Mucosa of rectum (tissue), 2 donors: ENCODE measurements around the gene INPP5B.
"Not testable (repeated sequence)": the region's sequence is repeated elsewhere in the genome, so short reads cannot be mapped to it uniquely, and the experiment has no call there.

Experiments
- H3K27ac ChIP-seq, 2 donors: one replicate each; pipeline ENCODE4 v1.7.0; 2013; ENCODE audit warnings: inconsistent platforms in 2 of 2, low read depth in 2 of 2, low read length in 2 of 2
- H3K27me3 ChIP-seq, 2 donors: one replicate each; pipeline ENCODE4 v1.7.0; 2013; ENCODE audit warnings: low read length in 2 of 2; ENCODE audit not compliant: control insufficient read depth in 2 of 2, insufficient read depth in 2 of 2
- H3K36me3 ChIP-seq, 2 donors: one replicate each; pipeline ENCODE4 v1.7.0; 2013; ENCODE audit warnings: low read length in 2 of 2; ENCODE audit not compliant: control insufficient read depth in 2 of 2, insufficient read depth in 2 of 2
- H3K4me1 ChIP-seq, 2 donors: one replicate each; pipeline ENCODE4 v1.7.0; 2013; ENCODE audit warnings: low read length in 2 of 2, mild to moderate bottlenecking in 1 of 2; ENCODE audit not compliant: control insufficient read depth in 2 of 2, insufficient read depth in 2 of 2
- H3K4me3 ChIP-seq, 2 donors: one replicate each; pipeline ENCODE4 v1.7.0; 2013; ENCODE audit warnings: low read length in 2 of 2
- H3K9ac ChIP-seq, 2 donors: one replicate each; pipeline ENCODE4 v1.7.0; 2013; ENCODE audit warnings: low read length in 2 of 2, low read depth in 1 of 2, mild to moderate bottlenecking in 1 of 2
- H3K9me3 ChIP-seq, 2 donors: one replicate each; pipeline ENCODE4 v1.7.0; 2013; ENCODE audit warnings: low read length in 2 of 2; ENCODE audit not compliant: control insufficient read depth in 2 of 2
- donor health status: healthy.
- donor health status: Normal muscosa, but diverticular disease.

The INPP5B gene

DNA sequence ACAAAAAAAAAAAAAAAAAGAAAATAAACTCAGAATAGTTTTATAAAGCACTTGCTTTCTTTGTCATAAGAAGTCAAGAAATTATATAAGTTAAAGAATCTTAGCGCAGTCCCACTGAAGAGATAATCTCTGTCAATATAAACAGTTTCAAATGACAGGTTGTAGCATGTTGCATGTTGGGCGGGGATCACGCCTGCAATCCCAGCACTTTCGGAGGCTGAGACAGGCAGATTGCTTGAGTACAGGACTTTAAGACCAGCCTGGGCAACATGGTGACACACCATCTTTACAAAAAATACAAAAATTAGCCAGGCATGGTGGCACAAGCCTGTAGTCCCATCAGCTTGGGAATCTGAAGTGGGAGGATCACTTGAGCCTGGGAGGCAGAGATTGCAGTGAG lies 18.4 kb upstream of the INPP5B start:
- H3K36me3 ChIP-seq: peaks cover 27 to 40% of the 10 kb centered on the region in 2 donors

DNA sequence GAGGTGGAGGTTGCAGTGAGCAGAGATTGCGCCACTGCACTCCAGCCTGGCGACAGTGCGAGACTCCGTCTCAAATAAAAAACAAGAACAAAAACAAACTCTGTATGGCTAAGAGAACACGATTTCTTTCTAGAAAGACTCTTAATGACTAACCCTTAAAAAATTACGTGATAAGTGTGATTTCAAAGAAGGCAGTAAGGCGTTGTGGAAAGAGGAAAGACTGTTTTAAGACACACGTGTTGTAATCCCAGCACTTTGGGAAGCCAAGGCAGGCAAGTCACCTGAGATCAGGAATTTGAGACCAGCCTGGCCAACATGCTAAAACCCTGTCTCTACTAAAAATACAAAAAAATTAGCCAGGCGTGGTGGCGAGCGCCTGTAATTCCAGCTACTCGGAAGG lies 17.3 kb upstream of the INPP5B start:
- not testable (repeated sequence) for H3K4me1 ChIP-seq, H3K27ac ChIP-seq, H3K9me3 ChIP-seq, H3K4me3 ChIP-seq, H3K9ac ChIP-seq, H3K27me3 ChIP-seq
- H3K36me3 ChIP-seq: peaks cover 30 to 40% of the 10 kb centered on the region in 2 donors

More for the DNA sequence above, 18.4 kb upstream of the INPP5B start:
- Histone ChIP-seq H3K9ac (no peak overlapping the region), H3K9me3 (no peaks in the 10 kb centered on the region), H3K4me1 (no peaks in the 10 kb centered on the region), H3K4me3 (no peak overlapping the region), H3K27ac (no peak overlapping the region), H3K27me3 (no peaks in the 10 kb centered on the region)

DNA sequence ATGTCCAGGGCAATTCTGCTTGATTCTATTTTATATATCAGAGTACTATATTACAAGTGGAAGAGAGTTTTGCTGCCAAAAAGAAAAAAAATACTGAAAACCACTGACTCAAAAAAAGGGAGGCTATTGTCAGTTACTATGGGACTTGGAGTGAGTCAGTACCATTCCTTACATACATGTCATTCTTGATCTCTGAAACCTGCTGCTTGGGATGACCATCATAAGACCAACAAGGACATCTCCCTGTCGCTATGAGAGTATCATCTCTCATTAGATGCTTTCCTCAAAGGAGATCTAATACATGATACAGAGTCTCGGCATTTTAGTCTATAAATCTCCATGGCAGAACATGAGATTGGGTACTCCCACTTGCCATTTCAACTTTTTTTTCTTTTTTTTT lies 11.8 kb upstream of the INPP5B start:
- Histone ChIP-seq H3K36me3 (peaks cover 31 to 33% of the 10 kb centered on the region in 2 donors), H3K9me3 (no peaks in the 10 kb centered on the region), H3K27me3 (no peaks in the 10 kb centered on the region), H3K4me3 (no peak overlapping the region), H3K4me1 (no peaks in the 10 kb centered on the region), H3K9ac (no peak overlapping the region), H3K27ac (no peak overlapping the region)

DNA sequence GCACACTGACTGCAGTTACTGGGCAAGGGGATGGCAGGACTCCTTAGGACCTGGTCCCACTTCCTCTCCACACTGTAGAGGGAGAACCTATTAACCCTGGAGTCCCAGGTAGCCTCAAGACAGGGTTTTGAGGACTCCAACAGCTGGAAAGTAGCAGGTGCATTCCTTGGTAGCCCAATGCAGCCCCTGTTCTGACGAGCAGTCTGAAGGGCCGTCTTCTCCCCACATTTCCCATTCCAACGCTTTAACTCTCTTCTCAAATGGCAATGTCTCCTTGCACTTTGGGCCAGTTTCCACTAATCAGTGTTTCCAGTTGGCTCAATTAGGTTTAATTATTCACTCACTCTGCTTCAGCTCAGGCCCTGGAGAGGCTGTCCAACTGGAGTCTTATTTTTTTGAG lies 8.8 kb upstream of the INPP5B start:
- H3K27ac ChIP-seq: no peak overlapping the region
- H3K36me3 ChIP-seq: peaks cover 28 to 31% of the 10 kb centered on the region in 2 donors
- H3K9me3 ChIP-seq: no peaks in the 10 kb centered on the region
- no peaks in the 10 kb centered on the region for H3K4me1 ChIP-seq
- H3K9ac ChIP-seq: no peak overlapping the region
- H3K4me3 ChIP-seq: no peak overlapping the region
- no peaks in the 10 kb centered on the region for H3K27me3 ChIP-seq

DNA sequence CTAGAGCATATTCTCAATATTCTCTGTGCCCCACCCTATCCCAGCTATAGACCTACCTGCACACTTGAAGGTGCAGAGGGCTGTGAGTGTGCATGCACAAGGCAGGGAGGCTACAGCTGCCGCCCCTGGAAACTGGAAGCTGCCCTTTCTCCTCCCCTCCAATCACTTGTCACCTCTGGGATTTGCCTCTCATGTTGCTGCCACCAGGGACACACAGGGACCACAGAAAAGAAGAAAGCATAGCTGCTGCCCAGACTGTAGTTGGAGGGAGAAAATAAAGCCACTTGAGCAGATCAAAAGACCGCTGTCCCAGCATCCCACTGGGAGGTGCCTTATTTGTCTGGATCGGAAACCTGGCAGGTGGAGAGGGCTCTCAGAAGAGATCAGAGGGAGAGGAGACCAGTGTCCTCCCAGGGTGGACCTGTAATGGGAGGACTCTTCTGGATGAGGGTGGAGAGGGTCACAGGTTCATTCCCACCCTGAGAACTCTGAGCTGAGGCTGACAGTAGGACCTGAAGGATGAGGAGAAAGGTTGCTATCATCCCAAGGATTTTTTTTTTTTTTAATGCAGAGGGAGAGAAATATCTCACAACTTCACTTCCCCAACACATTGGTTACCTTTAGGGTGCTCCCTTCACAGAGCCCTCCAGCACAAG lies 7.6 kb upstream of the INPP5B start:
- no peaks in the 10 kb centered on the region for H3K9me3 ChIP-seq
- no peaks in the 10 kb centered on the region for H3K27me3 ChIP-seq
- H3K27ac ChIP-seq: no peak overlapping the region
- no peak overlapping the region for H3K4me3 ChIP-seq
- H3K9ac ChIP-seq: no peak overlapping the region
- peaks cover 21 to 25% of the 10 kb centered on the region in 2 donors for H3K36me3 ChIP-seq
- no peaks in the 10 kb centered on the region for H3K4me1 ChIP-seq

DNA sequence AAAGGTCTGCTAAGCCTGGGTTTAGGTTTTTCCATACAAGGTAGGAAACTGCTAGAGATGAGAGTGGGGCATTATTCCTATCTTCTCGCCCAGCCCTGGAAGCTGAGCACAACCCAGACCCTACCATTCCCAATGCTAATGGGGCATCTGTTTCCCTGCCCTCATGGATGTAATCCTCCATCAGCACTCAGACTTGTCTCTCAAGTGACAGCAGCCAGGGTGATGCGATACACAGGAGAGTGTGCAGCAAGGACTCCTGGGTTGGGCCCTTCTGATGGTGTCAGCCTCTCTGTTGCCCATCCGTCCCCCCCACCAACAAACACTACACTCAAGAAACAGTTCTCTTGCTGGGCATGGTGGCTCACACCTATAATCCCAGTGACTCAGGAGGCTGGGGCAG lies 5.9 kb upstream of the INPP5B start:
- no peak overlapping the region for H3K9ac ChIP-seq
- no peaks in the 10 kb centered on the region for H3K4me1 ChIP-seq
- H3K27ac ChIP-seq: no peak overlapping the region
- H3K4me3 ChIP-seq: no peak overlapping the region
- H3K9me3 ChIP-seq: no peaks in the 10 kb centered on the region
- H3K27me3 ChIP-seq: no peaks in the 10 kb centered on the region
- peaks cover 4 to 8% of the 10 kb centered on the region in 2 donors for H3K36me3 ChIP-seq

DNA sequence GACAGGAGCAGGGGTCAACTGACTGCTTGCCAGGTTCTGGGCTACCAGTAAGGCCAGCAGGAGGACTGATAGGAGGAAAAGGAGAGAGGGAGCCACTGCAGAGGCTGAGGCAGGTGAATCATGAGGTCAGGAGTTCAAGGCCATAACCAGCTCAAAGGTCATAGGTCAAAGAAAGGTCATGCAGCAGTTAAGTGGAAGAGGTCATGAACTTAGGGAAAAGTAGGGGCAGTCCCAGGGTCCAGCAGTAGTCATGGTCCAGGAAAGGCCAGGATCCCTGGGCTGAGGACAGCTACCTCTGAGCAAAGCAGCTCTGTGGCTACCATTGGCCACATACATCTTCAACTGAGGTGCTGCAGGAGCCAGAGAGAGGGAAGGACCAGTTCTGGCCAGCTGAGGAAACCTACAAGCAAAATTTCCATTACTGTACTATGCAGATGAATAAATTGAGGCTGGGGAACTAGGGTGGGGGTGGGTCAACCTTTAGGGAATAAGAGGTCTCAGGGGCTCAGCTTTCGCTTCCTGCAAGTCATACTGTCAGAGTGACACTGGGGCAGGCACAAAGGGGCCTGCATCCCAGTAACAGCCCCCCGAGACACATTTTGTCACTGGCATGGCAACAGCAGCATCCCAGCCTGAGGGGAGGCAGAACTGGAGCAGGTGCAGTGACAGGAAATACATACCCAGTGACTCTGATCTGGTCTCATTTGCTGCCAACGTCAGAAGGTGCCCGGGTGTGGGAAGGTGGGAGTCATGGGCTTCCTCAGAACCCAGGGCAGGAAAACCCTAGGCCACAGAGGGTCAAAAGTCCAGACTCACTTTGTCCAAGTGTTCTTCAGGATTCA lies 5.2 kb upstream of the INPP5B start:
- no peaks in the 10 kb centered on the region for H3K27me3 ChIP-seq
- peaks cover 0 to 1% of the 10 kb centered on the region in 2 donors for H3K36me3 ChIP-seq
- H3K4me3 ChIP-seq: no peak overlapping the region
- H3K9me3 ChIP-seq: no peaks in the 10 kb centered on the region
- H3K27ac ChIP-seq: no peak overlapping the region
- H3K4me1 ChIP-seq: peaks cover 5 to 6% of the 10 kb centered on the region in 2 donors
- no peak overlapping the region for H3K9ac ChIP-seq

DNA sequence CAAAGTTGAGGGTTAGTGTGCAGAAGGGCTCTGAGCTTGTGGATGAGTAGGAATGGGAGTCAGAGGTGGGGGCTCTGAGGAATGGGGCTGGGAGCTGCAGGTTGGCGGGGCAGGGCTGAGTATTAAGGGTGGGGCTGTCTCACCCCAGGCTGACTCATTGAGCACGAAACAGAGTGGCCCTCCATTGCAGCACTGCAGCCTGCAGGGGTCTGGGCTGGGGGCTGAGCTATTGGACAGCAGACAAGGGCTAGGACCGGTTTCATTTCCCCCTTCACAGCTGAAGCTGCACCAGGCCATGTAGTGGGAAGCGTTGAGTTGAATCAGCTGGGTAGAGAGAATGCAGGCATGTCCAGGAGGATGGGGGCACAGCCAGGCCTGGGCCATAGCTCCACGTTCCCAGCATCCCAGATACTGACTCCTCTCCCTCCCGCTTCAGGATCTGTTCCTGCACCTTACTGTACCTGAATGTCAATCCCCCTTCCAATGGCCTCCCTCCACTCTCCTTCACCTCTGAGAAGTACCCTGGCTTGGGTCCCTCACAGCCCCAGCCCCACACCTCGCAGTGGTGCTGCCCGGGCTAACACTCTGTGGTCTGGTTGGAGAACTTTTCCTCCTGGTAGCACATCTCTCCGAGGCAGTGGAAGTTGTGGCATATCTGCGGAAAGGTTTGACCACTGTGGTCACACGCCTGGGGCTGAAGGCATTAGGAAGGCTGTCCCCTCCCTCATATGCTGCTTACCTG lies 4.4 kb upstream of the INPP5B start:
- no peak overlapping the region for H3K9ac ChIP-seq
- H3K4me3 ChIP-seq: no peak overlapping the region
- H3K4me1 ChIP-seq: peaks cover 5 to 13% of the 10 kb centered on the region in 2 donors
- no peaks in the 10 kb centered on the region for H3K9me3 ChIP-seq
- H3K36me3 ChIP-seq: no peaks in the 10 kb centered on the region
- H3K27me3 ChIP-seq: no peaks in the 10 kb centered on the region
- H3K27ac ChIP-seq: no peak overlapping the region

DNA sequence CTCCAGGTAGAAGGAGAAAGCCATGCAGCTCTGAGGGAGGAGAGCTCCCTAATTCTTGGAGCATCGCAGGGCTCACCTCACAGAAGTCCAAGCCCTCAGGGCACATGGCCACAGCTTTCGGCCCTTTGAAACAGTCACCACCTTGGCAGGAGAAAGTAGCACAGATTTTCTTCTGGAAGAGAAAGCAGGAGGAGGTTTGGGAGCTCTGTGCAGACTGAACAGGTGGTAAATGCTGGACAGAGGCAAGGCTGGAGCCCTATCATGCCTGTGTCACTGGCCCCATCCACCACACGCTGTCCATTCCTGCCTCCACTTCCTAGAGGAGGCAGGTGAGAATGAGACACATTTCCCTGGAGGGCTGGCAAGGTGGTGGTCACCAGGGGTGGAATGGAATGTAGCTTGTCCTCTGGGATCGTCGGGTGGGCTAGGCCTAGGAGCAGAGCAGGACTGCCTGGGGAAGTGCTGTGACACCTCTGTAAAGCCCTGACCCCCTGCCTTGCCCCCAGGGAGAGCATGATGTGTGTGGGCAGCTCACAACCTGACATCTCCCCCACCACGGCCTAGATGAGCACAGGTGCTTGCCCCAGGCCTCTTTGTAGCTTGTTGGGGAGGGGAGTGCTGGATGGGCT lies 2.8 kb upstream of the INPP5B start:
- Histone ChIP-seq H3K4me1 (peaks cover 11 to 19% of the 10 kb centered on the region in 2 donors), H3K27me3 (no peaks in the 10 kb centered on the region), H3K9ac (no peak overlapping the region), H3K27ac (no peak overlapping the region), H3K4me3 (no peak overlapping the region), H3K36me3 (peaks cover 0 to 3% of the 10 kb centered on the region in 2 donors), H3K9me3 (no peaks in the 10 kb centered on the region)
